ENCODE data around the gene CSTF2.

The CSTF2 gene

DNA sequence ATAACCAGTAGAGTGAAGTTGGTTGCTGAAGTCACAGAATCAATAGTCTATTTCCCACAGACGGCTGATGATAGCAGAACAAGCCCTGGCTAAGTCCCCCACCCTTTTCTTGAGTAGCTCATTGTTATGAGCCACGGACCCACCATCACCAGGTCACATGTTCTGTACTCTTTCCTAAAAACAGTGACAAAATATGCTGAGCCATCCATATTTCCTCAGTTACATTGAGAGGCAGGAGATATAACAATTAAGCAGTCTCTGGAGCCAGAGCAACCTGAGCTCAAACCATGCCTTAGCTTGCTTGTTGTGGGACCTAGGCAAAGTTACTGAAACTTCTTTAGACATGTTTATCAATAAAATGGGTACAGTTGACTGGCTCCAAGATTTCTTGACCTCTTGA lies 2.9 kb upstream of the CSTF2 start:
- Histone ChIP-seq H2BK120ac (ENCODE audit: low read depth, low read length) (no peak overlapping the region), H3K18ac (ENCODE audit: low read length) (no peak overlapping the region), H3K27me3 (ENCODE audit: control insufficient read depth in 3 of 3, insufficient read depth in 3 of 3, low read depth in 1 of 3, low read length in 3 of 3) (peaks cover 0 to 14% (median 0%) of the 10 kb centered on the region in 3 experiments), H3K36me3 (replicated peaks in 1 of 2; ENCODE audit: control insufficient read depth in 2 of 2, insufficient read depth in 2 of 2, low read length in 2 of 2) (peaks cover 3 to 5% of the 10 kb centered on the region in 2 donors), H3K4me1 (ENCODE audit: control insufficient read depth in 2 of 2, insufficient read depth in 1 of 2, low read depth in 1 of 2, low read length in 2 of 2) (peaks cover 0 to 4% of the 10 kb centered on the region in 2 donors), H2BK5ac (ENCODE audit: low read length) (no peak overlapping the region), H3K14ac (ENCODE audit: low read length) (no peak overlapping the region), H3K4me3 (ENCODE audit: low read length in 2 of 2) (no peak overlapping the region), H3K4ac (ENCODE audit: low read length) (no peak overlapping the region), H4K8ac (ENCODE audit: low read depth, low read length) (no peak overlapping the region), H3K4me2 (ENCODE audit: insufficient read depth, low read length, poor library complexity, severe bottlenecking) (no peak overlapping the region), H2BK15ac (ENCODE audit: low read length) (no peak overlapping the region), H3K79me1 (ENCODE audit: low read depth, low read length) (no peaks in the 10 kb centered on the region), H2AK5ac (ENCODE audit: low read depth, low read length) (no peak overlapping the region), H3K9me3 (replicated peaks in 1 of 2; ENCODE audit: control insufficient read depth in 2 of 2, insufficient read depth in 1 of 2, low read depth in 1 of 2, low read length in 2 of 2) (no peaks in the 10 kb centered on the region), H4K91ac (ENCODE audit: low read depth, low read length, poor library complexity) (no peak overlapping the region), H3K9ac (ENCODE audit: low read depth, low read length, poor library complexity) (no peak overlapping the region), H2BK12ac (ENCODE audit: low read length) (no peak overlapping the region), H3K23ac (ENCODE audit: low read depth, low read length, poor library complexity) (no peak overlapping the region), H2AFZ (ENCODE audit: low read length) (no peak overlapping the region), H3K27ac (replicated peaks; ENCODE audit: low read length) (no peak overlapping the region)
- DNase-seq (ENCODE audit: low spot score) = no peak
- WGBS, 2 donors (ENCODE audit: extremely low coverage in 2 of 2, insufficient read length in 2 of 2, insufficient replicate concordance in 1 of 2) = no CpG with 5 or more reads among the region's 2 CpGs

DNA sequence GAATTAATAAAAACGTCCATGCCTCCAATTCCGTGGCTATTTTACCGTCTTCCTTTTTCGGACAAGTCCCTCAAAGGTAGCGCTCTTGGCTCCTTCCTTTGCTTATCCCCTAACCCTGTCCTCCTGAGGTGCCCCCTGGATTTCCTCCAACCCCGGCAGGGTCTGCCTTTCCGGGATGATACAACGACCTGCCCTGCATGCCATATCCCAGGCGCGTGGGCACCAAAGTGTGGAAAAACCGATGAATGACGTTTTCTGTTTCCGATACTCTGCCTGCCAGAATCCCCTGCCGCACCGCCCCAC lies 706 bp upstream of the CSTF2 start:
- Histone ChIP-seq H3K27ac (replicated peaks; ENCODE audit: low read length) (no peak overlapping the region), H3K14ac (ENCODE audit: low read length) (no peak overlapping the region), H3K23ac (ENCODE audit: low read depth, low read length, poor library complexity) (no peak overlapping the region), H4K91ac (ENCODE audit: low read depth, low read length, poor library complexity) (no peak overlapping the region), H2AK5ac (ENCODE audit: low read depth, low read length) (no peak overlapping the region), H3K4me2 (ENCODE audit: insufficient read depth, low read length, poor library complexity, severe bottlenecking) (peak overlapping the region; percentile 46), H3K9ac (ENCODE audit: low read depth, low read length, poor library complexity) (peak overlapping the region; percentile 24), H3K4me3 (ENCODE audit: low read length in 2 of 2) (peak overlapping the region; percentile 78 to 80), H2BK15ac (ENCODE audit: low read length) (no peak overlapping the region), H2BK12ac (ENCODE audit: low read length) (no peak overlapping the region), H3K27me3 (ENCODE audit: control insufficient read depth in 3 of 3, insufficient read depth in 3 of 3, low read depth in 1 of 3, low read length in 3 of 3) (peaks cover 0 to 9% (median 0%) of the 10 kb centered on the region in 3 experiments), H3K4ac (ENCODE audit: low read length) (no peak overlapping the region), H3K18ac (ENCODE audit: low read length) (no peak overlapping the region), H3K36me3 (replicated peaks in 1 of 2; ENCODE audit: control insufficient read depth in 2 of 2, insufficient read depth in 2 of 2, low read length in 2 of 2) (peaks cover 5 to 25% of the 10 kb centered on the region in 2 donors), H3K4me1 (ENCODE audit: control insufficient read depth in 2 of 2, insufficient read depth in 1 of 2, low read depth in 1 of 2, low read length in 2 of 2) (peaks cover 0 to 3% of the 10 kb centered on the region in 2 donors), H2BK5ac (ENCODE audit: low read length) (no peak overlapping the region), H3K9me3 (replicated peaks in 1 of 2; ENCODE audit: control insufficient read depth in 2 of 2, insufficient read depth in 1 of 2, low read depth in 1 of 2, low read length in 2 of 2) (no peaks in the 10 kb centered on the region), H3K79me1 (ENCODE audit: low read depth, low read length) (no peaks in the 10 kb centered on the region), H4K8ac (ENCODE audit: low read depth, low read length) (no peak overlapping the region), H2BK120ac (ENCODE audit: low read depth, low read length) (no peak overlapping the region), H2AFZ (ENCODE audit: low read length) (peak overlapping the region; percentile 88)
- no CpG with 5 or more reads among the region's 15 CpGs for WGBS, 2 donors (ENCODE audit: extremely low coverage in 2 of 2, insufficient read length in 2 of 2, insufficient replicate concordance in 1 of 2)
- DNase-seq (ENCODE audit: low spot score) = no peak

DNA sequence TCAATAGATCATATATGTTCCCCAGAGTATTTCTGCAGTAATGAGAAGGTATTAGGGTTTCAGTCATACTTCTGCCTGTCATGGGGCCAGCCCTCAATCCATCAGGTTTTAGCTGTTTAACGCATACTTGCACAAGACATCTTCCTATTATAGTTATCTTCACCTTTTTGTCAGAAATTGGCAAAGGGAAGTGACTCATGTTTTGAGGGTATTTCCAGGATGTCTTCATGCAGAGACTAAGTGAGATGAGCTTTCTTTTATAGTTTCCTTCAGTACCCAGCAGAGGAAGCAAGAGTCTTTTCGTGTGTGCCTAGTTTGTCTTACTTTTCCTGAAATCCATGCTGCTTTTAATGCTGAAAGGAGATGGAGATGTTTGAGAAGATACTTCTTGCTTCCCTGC lies 9.5 kb downstream of the CSTF2 start:
- no peak overlapping the region for H3K23ac ChIP-seq (ENCODE audit: low read depth, low read length, poor library complexity)
- H2AK5ac ChIP-seq (ENCODE audit: low read depth, low read length) = no peak overlapping the region
- H2AFZ ChIP-seq (ENCODE audit: low read length) = no peak overlapping the region
- no peak overlapping the region for H3K27ac ChIP-seq (replicated peaks; ENCODE audit: low read length)
- no peak overlapping the region for H3K4me3 ChIP-seq (ENCODE audit: low read length in 2 of 2)
- H2BK120ac ChIP-seq (ENCODE audit: low read depth, low read length) = no peak overlapping the region
- H3K36me3 ChIP-seq (replicated peaks in 1 of 2; ENCODE audit: control insufficient read depth in 2 of 2, insufficient read depth in 2 of 2, low read length in 2 of 2) = peaks cover 7 to 83% of the 10 kb centered on the region in 2 donors
- H3K18ac ChIP-seq (ENCODE audit: low read length) = no peak overlapping the region
- no peak overlapping the region for H4K8ac ChIP-seq (ENCODE audit: low read depth, low read length)
- H2BK15ac ChIP-seq (ENCODE audit: low read length) = no peak overlapping the region
- H3K4me2 ChIP-seq (ENCODE audit: insufficient read depth, low read length, poor library complexity, severe bottlenecking) = no peak overlapping the region
- no peak overlapping the region for H2BK5ac ChIP-seq (ENCODE audit: low read length)
- no peak overlapping the region for H3K14ac ChIP-seq (ENCODE audit: low read length)
- H3K79me1 ChIP-seq (ENCODE audit: low read depth, low read length) = no peaks in the 10 kb centered on the region
- no peak overlapping the region for H3K9ac ChIP-seq (ENCODE audit: low read depth, low read length, poor library complexity)
- no peaks in the 10 kb centered on the region for H3K9me3 ChIP-seq (replicated peaks in 1 of 2; ENCODE audit: control insufficient read depth in 2 of 2, insufficient read depth in 1 of 2, low read depth in 1 of 2, low read length in 2 of 2)
- H3K4me1 ChIP-seq (ENCODE audit: control insufficient read depth in 2 of 2, insufficient read depth in 1 of 2, low read depth in 1 of 2, low read length in 2 of 2) = no peaks in the 10 kb centered on the region
- H3K27me3 ChIP-seq (ENCODE audit: control insufficient read depth in 3 of 3, insufficient read depth in 3 of 3, low read depth in 1 of 3, low read length in 3 of 3) = no peaks in the 10 kb centered on the region
- WGBS, 2 donors (ENCODE audit: extremely low coverage in 2 of 2, insufficient read length in 2 of 2, insufficient replicate concordance in 1 of 2) = no CpG with 5 or more reads among the region's 2 CpGs
- H4K91ac ChIP-seq (ENCODE audit: low read depth, low read length, poor library complexity) = no peak overlapping the region
- no peak for DNase-seq (ENCODE audit: low spot score)
- no peak overlapping the region for H2BK12ac ChIP-seq (ENCODE audit: low read length)
- H3K4ac ChIP-seq (ENCODE audit: low read length) = no peak overlapping the region

DNA sequence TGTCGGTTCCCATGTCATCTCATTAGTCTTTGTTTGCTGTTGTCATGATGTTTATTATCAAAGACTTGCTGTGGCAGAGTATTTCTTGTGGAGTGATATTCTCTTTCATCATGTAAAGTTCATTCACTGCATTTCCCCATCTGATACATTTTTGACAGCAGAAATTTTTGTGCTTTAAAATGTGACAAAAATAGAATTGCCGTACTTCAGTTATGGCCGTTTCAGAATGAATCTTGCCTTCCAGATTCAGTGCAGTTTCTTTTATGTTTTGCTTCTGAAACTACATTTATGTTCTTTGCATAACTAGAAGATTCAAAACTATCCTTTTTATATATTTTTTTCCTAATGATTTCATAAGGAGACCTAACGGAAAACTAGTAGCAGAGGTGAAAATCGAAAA lies 10.0 kb downstream of the CSTF2 start:
- no peak overlapping the region for H4K91ac ChIP-seq (ENCODE audit: low read depth, low read length, poor library complexity)
- no peak overlapping the region for H2BK5ac ChIP-seq (ENCODE audit: low read length)
- H3K4me3 ChIP-seq (ENCODE audit: low read length in 2 of 2) = no peak overlapping the region
- H2AFZ ChIP-seq (ENCODE audit: low read length) = no peak overlapping the region
- no peak overlapping the region for H3K4me2 ChIP-seq (ENCODE audit: insufficient read depth, low read length, poor library complexity, severe bottlenecking)
- no peak overlapping the region for H4K8ac ChIP-seq (ENCODE audit: low read depth, low read length)
- no peak for DNase-seq (ENCODE audit: low spot score)
- no CpG with 5 or more reads among the region's 5 CpGs for WGBS, 2 donors (ENCODE audit: extremely low coverage in 2 of 2, insufficient read length in 2 of 2, insufficient replicate concordance in 1 of 2)
- H2AK5ac ChIP-seq (ENCODE audit: low read depth, low read length) = no peak overlapping the region
- no peak overlapping the region for H3K27ac ChIP-seq (replicated peaks; ENCODE audit: low read length)
- no peaks in the 10 kb centered on the region for H3K4me1 ChIP-seq (ENCODE audit: control insufficient read depth in 2 of 2, insufficient read depth in 1 of 2, low read depth in 1 of 2, low read length in 2 of 2)
- no peak overlapping the region for H3K14ac ChIP-seq (ENCODE audit: low read length)
- no peaks in the 10 kb centered on the region for H3K27me3 ChIP-seq (ENCODE audit: control insufficient read depth in 3 of 3, insufficient read depth in 3 of 3, low read depth in 1 of 3, low read length in 3 of 3)
- peaks cover 7 to 80% of the 10 kb centered on the region in 2 donors for H3K36me3 ChIP-seq (replicated peaks in 1 of 2; ENCODE audit: control insufficient read depth in 2 of 2, insufficient read depth in 2 of 2, low read length in 2 of 2)
- no peak overlapping the region for H3K4ac ChIP-seq (ENCODE audit: low read length)
- no peak overlapping the region for H3K9ac ChIP-seq (ENCODE audit: low read depth, low read length, poor library complexity)
- H3K23ac ChIP-seq (ENCODE audit: low read depth, low read length, poor library complexity) = no peak overlapping the region
- no peak overlapping the region for H2BK120ac ChIP-seq (ENCODE audit: low read depth, low read length)
- no peak overlapping the region for H2BK15ac ChIP-seq (ENCODE audit: low read length)
- H3K9me3 ChIP-seq (replicated peaks in 1 of 2; ENCODE audit: control insufficient read depth in 2 of 2, insufficient read depth in 1 of 2, low read depth in 1 of 2, low read length in 2 of 2) = no peaks in the 10 kb centered on the region
- H3K18ac ChIP-seq (ENCODE audit: low read length) = no peak overlapping the region
- H3K79me1 ChIP-seq (ENCODE audit: low read depth, low read length) = no peaks in the 10 kb centered on the region
- no peak overlapping the region for H2BK12ac ChIP-seq (ENCODE audit: low read length)
